GM23248 (cell line): ENCODE data around the gene NXPE2.

ENCODE experiments used
- EZH2 ChIP-seq: fragments of 200-600 bp; sonication (generic); IDR thresholded peaks from 2 replicates; pipeline ENCODE4 v1.6.1; 2018; ENCODE audit warnings: antibody characterized with exemption, mild to moderate bottlenecking; ENCODE audit not compliant: insufficient read depth, poor library complexity, severe bottlenecking
- EZH2phosphoT487 ChIP-seq: fragments of 200-600 bp; sonication (generic); IDR thresholded peaks from 2 replicates; pipeline ENCODE4 v1.6.1; 2018; ENCODE audit warnings: antibody characterized with exemption, moderate library complexity, mild to moderate bottlenecking, low read depth; ENCODE audit not compliant: insufficient read depth

DNA sequence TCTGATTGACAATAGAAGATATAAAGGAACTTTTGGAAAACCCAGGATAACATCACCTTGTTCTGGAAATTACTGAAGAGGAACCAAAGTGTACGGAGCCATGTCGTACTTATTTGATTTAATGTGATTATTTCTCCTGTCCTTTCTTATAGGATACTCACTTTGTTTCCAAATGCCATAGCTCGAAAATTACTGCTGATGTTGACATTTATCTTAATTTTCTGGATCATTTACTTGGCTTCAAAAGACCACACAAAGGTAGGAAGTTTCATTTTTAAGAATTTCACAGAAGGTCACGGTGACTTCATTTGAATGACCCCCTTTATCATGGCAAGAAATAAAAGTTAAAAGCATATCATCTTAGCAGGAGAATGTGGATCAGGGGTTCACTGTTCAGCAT lies 1.2 kb downstream of the NXPE2 start:
- TF ChIP-seq EZH2phosphoT487 (no peak), EZH2 (no peak)
